Measurements from ENCODE around the gene POLA2. TPM values are rescaled to one million over a fixed set of nuclear protein-coding genes. Genes with fewer than 3 reads are reported as not detected.

The POLA2 gene
- total RNA-seq, 2 experiments from 2014 or later, result 62.9 to 66.9 TPM

DNA sequence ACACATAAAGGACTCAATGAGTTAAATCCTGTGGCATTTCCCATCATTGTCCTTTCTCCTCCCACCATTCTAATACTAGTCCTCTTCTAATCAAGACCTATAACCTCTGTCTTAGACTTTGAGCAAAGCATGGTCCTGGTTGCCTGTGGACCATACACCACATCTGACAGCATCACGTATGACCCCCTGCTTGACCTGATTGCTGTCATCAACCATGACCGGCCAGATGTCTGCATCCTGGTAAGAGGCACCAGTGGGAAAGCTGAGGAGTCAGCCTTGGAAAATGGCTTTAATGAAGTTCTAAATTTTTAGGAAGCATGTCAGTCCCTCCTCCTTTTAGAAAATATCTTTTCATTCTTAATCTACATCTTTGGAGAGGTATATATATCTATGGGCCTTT is 25.8 kb downstream of the POLA2 start:
- Mint-ChIP-seq H3K4me3 (no peak overlapping the region), H3K4me1 (ENCODE audit: low read depth) (peaks cover 4% of the 10 kb centered on the region), H3K27me3 (no peaks in the 10 kb centered on the region), H3K36me3 (peaks cover 45% of the 10 kb centered on the region), H3K27ac (no peak overlapping the region), H3K9me3 (no peaks in the 10 kb centered on the region)
- ChIA-PET CTCF (interaction anchor here (0.8 to 1.3 kb wide), 2 partner anchors 28 to 42 kb away, joined by 4 read pairs; no protein-coding TSS in a partner anchor), POLR2A (no interaction called here)
- no peak for DNase-seq
- intact Hi-C loops (cut with micrococcal nuclease), result no loop called here

DNA sequence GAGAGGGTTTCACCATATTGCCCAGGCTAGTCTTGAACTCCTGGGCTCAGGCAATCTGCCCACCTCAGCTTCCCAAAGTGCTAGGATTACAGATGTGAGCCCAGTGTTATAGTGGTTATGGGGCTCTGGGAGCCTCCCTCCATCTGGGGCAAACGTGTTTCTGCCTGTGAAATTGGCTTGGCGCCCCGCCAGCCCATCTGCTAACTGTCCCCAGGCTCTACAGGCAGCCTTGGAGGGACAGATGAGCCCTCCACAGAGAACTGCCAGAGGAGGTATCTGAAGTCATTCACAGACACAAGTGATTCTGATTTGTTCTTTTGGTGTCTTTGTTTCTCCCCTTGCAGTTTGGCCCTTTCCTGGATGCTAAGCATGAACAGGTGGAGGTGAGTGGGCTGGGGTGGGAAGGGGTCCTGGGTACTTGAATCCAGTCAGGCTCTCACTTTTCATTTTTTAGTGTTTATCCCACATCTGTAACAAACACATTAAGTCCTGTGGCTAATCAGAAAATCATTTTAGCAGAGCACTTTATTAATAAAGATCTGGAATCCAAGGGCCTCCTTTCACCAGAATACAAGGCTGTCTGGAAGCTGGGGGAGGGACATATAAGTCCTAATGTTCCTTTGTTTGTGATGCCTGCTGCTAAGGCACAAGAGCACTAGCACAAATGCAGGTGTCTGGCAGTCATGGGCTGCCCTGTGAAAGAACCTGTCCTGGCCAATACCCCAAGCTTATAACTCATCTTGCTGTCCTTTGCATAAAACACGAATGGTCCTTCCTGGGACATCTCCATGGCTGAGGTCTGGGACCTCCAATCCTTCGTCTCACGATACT is 27.2 kb downstream of the POLA2 start:
- DNase-seq, result no peak
- Mint-ChIP-seq H3K27me3 (no peaks in the 10 kb centered on the region), H3K27ac (no peak overlapping the region), H3K36me3 (peaks cover 54% of the 10 kb centered on the region), H3K9me3 (no peaks in the 10 kb centered on the region), H3K4me1 (ENCODE audit: low read depth) (peaks cover 4% of the 10 kb centered on the region), H3K4me3 (no peak overlapping the region)
- intact Hi-C loops (cut with micrococcal nuclease), result no loop called here
- ChIA-PET CTCF (interaction anchor here (1.0 to 1.6 kb wide), 4 partner anchors 26 to 43 kb away, joined by 4 to 6 read pairs (median 4); no protein-coding TSS in a partner anchor), POLR2A (interaction anchor here (1.8 kb wide), 1 partner anchor 210 kb away, joined by 4 read pairs; the partner anchor contains the start of gene MALAT1)

DNA sequence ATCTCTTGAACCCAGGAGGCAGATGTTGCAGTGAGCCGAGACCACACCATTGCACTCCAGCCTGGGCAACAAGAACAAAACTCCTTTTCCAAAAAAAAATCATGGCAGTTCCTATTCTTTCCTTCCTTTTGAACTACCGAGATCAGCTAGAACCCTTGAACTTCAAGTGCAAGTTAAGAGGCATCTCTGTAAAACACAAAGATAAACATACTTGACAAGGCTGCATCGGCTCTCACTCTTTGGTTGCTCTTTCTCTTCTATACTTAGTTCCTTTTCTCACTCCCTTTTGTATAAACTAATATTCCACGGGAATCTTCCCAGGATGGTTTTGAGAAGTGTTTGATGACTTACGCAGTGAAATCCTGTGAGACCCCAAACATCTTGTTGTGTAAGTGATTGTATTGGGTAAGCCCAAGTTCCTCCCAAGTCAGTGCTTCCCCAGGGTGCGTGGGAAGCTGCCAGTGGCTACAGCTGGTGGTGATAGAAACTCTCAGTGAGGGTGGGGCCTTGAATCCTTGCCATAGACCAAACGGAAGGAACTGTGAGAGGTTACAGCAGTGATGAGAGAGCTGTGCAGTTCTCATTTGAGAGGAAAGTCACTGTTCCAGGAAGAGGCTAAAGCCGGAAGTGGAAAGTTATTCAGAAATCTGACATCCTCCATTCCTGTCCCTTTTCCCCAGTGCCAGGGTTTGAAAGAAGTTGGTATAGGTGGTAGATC is 28.8 kb downstream of the POLA2 start:
- Mint-ChIP-seq H3K4me1 (ENCODE audit: low read depth) (peaks cover 4% of the 10 kb centered on the region), H3K27ac (peak overlapping the region; percentile 39), H3K9me3 (no peaks in the 10 kb centered on the region), H3K4me3 (no peak overlapping the region), H3K36me3 (peaks cover 56% of the 10 kb centered on the region), H3K27me3 (no peaks in the 10 kb centered on the region)
- intact Hi-C loops (cut with micrococcal nuclease), result no loop called here
- POLR2A ChIA-PET, result interaction anchor here (1.8 kb wide), 1 partner anchor 208 kb away, joined by 4 read pairs; the partner anchor contains the start of gene MALAT1
- CTCF ChIA-PET, result interaction anchor here (0.6 to 1.6 kb wide), 2 partner anchors 39 to 40 kb away, joined by 4 to 5 read pairs; no protein-coding TSS in a partner anchor
- DNase-seq, result no peak

DNA sequence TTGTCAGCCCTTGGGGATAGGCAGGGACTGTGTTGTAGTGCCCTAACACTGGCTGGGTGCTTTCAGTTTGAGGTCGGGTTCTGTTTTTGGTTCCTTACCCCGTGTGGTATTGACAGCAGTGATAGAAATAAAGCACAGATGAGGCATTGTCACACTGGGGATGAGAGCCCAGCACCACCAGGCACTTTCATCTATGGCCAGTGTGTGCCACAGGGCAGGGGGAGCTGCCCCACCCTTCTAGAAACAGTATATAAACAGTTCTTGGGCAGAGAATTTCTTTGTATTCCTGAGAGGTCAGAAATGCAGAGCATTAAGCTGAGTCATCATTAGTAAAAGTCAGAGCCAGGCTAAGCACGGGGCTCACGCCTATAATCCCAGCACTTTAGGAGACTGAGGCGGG is 29.9 kb downstream of the POLA2 start:
- intact Hi-C loops (cut with micrococcal nuclease), result no loop called here
- DNase-seq, result no peak
- H3K9me3 Mint-ChIP-seq, result no peaks in the 10 kb centered on the region
- H3K4me1 Mint-ChIP-seq (ENCODE audit: low read depth), result peaks cover 4% of the 10 kb centered on the region
- no peak overlapping the region for H3K4me3 Mint-ChIP-seq
- no peak overlapping the region for H3K27ac Mint-ChIP-seq
- CTCF ChIA-PET, result interaction anchor here (1.6 kb wide), 1 partner anchor 38 kb away, joined by 4 read pairs; no protein-coding TSS in a partner anchor
- no peaks in the 10 kb centered on the region for H3K27me3 Mint-ChIP-seq
- H3K36me3 Mint-ChIP-seq, result peaks cover 59% of the 10 kb centered on the region
- POLR2A ChIA-PET, result no interaction called here

DNA sequence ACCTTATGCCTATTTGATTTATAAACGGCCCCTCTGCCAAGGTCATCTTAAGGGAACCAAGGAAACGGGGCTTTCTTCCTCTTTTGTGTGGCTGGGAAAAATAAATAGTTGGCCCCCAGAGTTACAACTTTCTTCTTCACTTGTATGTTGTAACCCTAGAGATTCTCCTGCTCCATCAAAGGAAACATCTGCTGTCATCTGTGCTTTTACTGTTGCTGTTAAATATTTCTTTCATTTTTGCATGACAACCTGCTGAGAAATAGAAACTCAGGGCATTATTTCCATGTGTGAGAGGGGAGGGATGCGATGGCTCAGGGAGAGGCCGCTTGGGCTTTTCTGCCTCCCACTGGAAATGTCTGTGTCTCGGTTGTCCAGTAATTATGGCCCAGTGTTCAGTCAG is 31.1 kb downstream of the POLA2 start:
- Mint-ChIP-seq H3K4me1 (ENCODE audit: low read depth) (peaks cover 4% of the 10 kb centered on the region), H3K27me3 (no peaks in the 10 kb centered on the region), H3K4me3 (no peak overlapping the region), H3K36me3 (peaks cover 58% of the 10 kb centered on the region), H3K9me3 (no peaks in the 10 kb centered on the region), H3K27ac (no peak overlapping the region)
- no peak for DNase-seq
- POLR2A ChIA-PET, result no interaction called here
- intact Hi-C loops (cut with micrococcal nuclease), result no loop called here
- CTCF ChIA-PET, result interaction anchor here (1.0 to 1.8 kb wide), 3 partner anchors 21 to 37 kb away, joined by 3 to 8 read pairs (median 4); no protein-coding TSS in a partner anchor

DNA sequence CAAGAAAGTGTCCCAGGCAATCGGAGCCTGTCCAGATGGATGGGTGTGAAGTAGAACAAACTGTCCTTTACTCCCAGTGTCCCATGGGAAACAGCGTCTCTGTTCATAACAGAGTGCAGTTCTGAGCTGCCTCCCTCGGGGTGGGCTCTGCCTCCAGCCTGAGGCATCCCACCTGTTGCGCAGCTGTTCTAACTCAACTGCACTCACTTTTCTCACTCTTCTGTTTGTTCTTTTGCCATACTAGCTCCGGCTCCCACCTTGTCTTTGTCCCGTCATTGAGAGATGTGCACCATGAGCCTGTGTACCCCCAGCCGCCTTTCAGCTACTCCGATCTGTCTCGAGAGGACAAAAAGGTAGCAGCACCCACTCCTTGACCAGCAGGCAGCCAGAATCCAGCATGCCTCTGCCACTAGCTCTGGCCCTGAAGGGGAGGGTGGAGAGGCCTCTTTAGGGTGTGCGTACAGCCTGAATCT is 32.2 kb downstream of the POLA2 start:
- POLR2A ChIA-PET, result no interaction called here
- no peak overlapping the region for H3K4me3 Mint-ChIP-seq

DNA sequence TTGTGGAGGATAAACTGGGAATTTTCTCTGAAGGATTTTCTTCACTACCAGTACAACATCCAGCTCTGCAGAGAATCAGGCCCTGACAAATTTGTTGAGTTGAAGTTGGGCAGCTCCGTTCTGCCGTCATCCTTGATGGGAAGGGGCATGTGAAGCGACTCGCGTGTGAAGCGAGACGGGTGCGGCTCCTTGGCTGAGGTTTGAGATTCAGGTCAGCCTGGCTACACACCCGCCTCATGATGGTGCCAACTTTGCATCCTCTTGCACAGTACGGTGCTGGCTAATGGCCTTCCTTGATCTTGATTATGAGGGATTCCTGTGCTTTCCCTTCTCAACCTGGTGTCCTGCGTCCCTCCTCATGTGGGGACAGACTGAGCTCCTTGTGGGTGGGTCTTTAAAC is 33.2 kb downstream of the POLA2 start:
- no peak for DNase-seq
- ChIA-PET POLR2A (no interaction called here), CTCF (interaction anchor here (1.1 kb wide), 1 partner anchor 35 kb away, joined by 3 read pairs; no protein-coding TSS in a partner anchor)
- Mint-ChIP-seq H3K4me1 (ENCODE audit: low read depth) (peaks cover 4% of the 10 kb centered on the region), H3K36me3 (peaks cover 51% of the 10 kb centered on the region), H3K27me3 (no peaks in the 10 kb centered on the region), H3K4me3 (no peak overlapping the region), H3K9me3 (no peaks in the 10 kb centered on the region), H3K27ac (no peak overlapping the region)
- intact Hi-C loops (cut with micrococcal nuclease), result no loop called here

More for the DNA sequence above, 32.2 kb downstream of the POLA2 start:
- Mint-ChIP-seq H3K27ac (no peak overlapping the region), H3K9me3 (no peaks in the 10 kb centered on the region), H3K27me3 (no peaks in the 10 kb centered on the region), H3K4me1 (ENCODE audit: low read depth) (peaks cover 4% of the 10 kb centered on the region), H3K36me3 (peaks cover 58% of the 10 kb centered on the region)
- intact Hi-C loops (cut with micrococcal nuclease), result no loop called here
- CTCF ChIA-PET, result interaction anchor here (0.6 to 1.8 kb wide), 2 partner anchors 22 to 36 kb away, joined by 3 to 8 read pairs; no protein-coding TSS in a partner anchor
- no peak for DNase-seq

DNA sequence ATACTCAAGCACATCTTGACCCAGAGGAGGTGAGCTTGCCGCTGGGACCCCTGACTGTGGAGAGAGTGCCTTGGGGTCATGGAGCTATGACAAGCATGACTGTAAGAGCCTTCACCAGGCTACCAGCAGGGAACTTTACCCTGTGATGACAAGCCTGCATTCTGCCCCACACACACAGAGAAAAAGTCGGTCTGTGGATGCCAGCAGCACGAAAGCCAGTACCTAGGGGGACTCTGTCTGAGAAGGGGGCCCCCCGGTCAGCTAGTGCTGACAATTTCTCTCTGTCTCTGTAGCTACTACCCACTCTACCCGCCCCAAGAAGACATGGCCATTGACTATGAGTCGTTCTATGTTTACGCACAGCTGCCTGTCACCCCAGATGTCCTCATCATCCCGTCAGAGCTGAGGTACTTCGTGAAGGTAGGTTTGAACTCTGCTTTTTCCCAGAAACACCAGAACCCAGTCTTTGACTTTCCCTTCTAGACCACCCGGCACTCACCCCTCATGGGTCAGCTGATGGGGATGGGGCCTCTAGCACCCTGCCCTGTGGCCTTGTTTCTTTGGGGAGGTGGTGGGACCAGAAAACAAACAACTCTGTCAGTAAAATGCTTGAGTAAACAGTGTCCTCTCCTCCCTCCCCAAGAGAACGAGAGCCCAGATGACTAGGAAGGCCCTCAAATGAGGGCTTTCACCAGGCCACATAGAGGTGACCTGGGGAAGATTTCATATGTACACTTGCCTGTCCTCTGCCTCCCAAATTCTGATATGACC is 34.0 kb downstream of the POLA2 start:
- no peak overlapping the region for H3K27ac Mint-ChIP-seq
- ChIA-PET POLR2A (no interaction called here), CTCF (interaction anchor here (1.1 to 1.5 kb wide), 3 partner anchors 19 to 34 kb away, joined by 3 to 5 read pairs (median 4); no protein-coding TSS in a partner anchor)
- no peaks in the 10 kb centered on the region for H3K27me3 Mint-ChIP-seq
- H3K36me3 Mint-ChIP-seq, result peaks cover 47% of the 10 kb centered on the region
- intact Hi-C loops (cut with micrococcal nuclease), result no loop called here
- no peak for DNase-seq
- no peaks in the 10 kb centered on the region for H3K9me3 Mint-ChIP-seq
- no peak overlapping the region for H3K4me3 Mint-ChIP-seq
- H3K4me1 Mint-ChIP-seq (ENCODE audit: low read depth), result peaks cover under 1% of the 10 kb centered on the region

DNA sequence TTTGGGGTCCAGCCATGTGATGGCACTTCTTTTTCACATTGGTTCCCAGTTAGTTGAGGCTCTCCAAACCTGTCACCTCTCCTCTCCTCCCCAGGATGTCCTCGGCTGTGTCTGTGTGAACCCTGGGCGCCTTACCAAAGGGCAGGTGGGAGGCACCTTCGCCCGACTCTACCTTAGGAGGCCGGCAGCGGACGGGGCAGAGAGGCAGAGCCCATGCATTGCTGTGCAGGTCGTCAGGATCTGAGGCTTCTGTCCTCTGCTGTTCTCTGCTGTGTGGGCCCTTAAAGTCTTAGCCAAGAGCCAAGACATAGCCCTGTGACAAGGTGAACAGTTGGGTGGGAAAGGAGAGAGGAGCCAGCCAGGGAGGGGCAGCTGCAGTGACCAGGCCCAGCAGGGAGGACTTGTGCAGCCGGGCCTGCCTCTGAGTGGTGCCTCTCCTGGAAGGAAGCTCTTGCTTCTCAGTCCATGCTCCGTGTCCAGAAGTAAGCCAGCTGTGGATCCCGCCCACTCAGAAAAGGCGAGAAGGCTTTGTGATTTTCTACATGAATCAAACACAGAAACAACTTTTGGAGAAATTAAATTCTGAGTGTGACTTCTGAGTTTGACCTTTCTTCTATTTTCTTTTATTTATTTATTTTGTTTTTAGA is 35.4 kb downstream of the POLA2 start:
- ChIA-PET POLR2A (no interaction called here), CTCF (interaction anchor here (1.3 to 2.2 kb wide), 3 partner anchors 18 to 32 kb away, joined by 4 to 8 read pairs (median 5); no protein-coding TSS in a partner anchor)
- Mint-ChIP-seq H3K27me3 (no peaks in the 10 kb centered on the region), H3K4me3 (no peak overlapping the region), H3K4me1 (ENCODE audit: low read depth) (no peaks in the 10 kb centered on the region), H3K36me3 (peaks cover 35% of the 10 kb centered on the region), H3K27ac (no peak overlapping the region), H3K9me3 (no peaks in the 10 kb centered on the region)
- intact Hi-C loops (cut with micrococcal nuclease), result no loop called here
- no peak for DNase-seq

DNA sequence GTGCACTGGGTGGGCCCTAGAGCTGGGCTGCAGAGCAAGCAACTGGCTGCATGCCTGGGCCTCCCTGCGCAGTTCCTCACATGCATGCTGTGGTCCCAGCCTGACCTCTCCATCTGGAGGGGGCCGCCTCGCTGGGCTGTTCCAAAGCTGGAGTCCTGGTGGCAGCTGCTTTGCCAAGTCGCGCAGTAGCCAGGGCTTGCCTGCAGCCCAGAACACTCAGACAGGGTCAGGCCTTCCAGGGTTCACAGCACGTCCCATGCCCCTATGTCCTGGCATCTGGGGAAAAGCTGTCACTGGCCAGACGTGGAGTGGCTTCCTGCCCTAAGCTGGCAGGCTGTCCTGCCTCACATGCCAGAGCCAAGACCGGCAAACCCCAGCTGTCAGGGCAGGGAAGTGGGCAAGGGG is 36.4 kb downstream of the POLA2 start:
- no peak overlapping the region for H3K4me3 Mint-ChIP-seq
- H3K27ac Mint-ChIP-seq, result no peak overlapping the region
- CTCF ChIA-PET, result interaction anchor here (1.5 to 6.0 kb wide), 3 partner anchors 17 to 73 kb away, joined by 4 to 43 read pairs (median 8); partner anchors contain the start of gene CDC42EP2
- POLR2A ChIA-PET, result no interaction called here
- no peaks in the 10 kb centered on the region for H3K4me1 Mint-ChIP-seq (ENCODE audit: low read depth)
- H3K9me3 Mint-ChIP-seq, result no peaks in the 10 kb centered on the region
- intact Hi-C loops (cut with micrococcal nuclease), result no loop called here
- peaks cover 29% of the 10 kb centered on the region for H3K36me3 Mint-ChIP-seq
- no peaks in the 10 kb centered on the region for H3K27me3 Mint-ChIP-seq
- DNase-seq, result no peak

DNA sequence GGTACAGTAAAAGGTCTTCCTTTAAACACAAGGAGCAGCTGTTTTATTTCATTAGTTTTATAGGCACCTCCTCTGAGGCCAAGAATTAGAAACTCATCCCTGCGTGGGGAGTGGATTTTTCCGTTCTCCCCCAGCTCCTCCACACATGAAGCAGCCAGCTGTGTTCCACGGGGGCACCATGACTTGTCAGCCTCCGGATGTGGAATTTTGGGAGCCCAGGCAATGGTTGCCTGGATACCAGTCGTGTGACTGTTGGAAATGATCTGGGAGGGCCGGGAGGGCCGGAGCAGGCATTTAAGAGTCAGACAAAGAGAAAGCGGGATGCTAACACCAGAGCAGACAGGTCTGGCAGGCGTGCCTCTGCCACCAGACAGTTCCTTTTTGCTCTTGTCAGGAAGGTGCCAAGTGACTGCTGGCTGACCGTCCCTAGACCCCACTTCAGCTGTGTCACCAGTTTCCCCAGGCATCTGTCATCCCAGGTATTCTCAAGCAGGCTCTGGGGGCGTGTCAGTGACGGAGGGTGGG is 37.0 kb downstream of the POLA2 start:
- DNase-seq, result no peak
- CTCF ChIA-PET, result interaction anchor here (1.5 to 6.0 kb wide), 3 partner anchors 17 to 73 kb away, joined by 4 to 43 read pairs (median 8); partner anchors contain the start of gene CDC42EP2
- no peaks in the 10 kb centered on the region for H3K9me3 Mint-ChIP-seq
- no peaks in the 10 kb centered on the region for H3K4me1 Mint-ChIP-seq (ENCODE audit: low read depth)
- intact Hi-C loops (cut with micrococcal nuclease), result no loop called here
- no peak overlapping the region for H3K27ac Mint-ChIP-seq
- POLR2A ChIA-PET, result no interaction called here
- H3K4me3 Mint-ChIP-seq, result no peak overlapping the region
- peaks cover 25% of the 10 kb centered on the region for H3K36me3 Mint-ChIP-seq
- H3K27me3 Mint-ChIP-seq, result no peaks in the 10 kb centered on the region

All from activated CD4-positive, alpha-beta memory T cell treated with anti-CD3 and anti-CD28 coated beads for 36 hours (primary cell).